WI38 (cell line): Measurements from ENCODE around the gene GABARAPL1.

ENCODE experiments used
- H3K4me3 ChIP-seq: 2 replicates; pipeline ENCODE4 v1.5.1; 2011; ENCODE audit warnings: low read depth, mild to moderate bottlenecking, control low read depth, low read length
- CTCF ChIP-seq: IDR thresholded peaks from 2 replicates; pipeline ENCODE4 v1.5.1; 2012; ENCODE audit warnings: low read depth, mild to moderate bottlenecking, control low read depth, low read length

Gene GABARAPL1

DNA sequence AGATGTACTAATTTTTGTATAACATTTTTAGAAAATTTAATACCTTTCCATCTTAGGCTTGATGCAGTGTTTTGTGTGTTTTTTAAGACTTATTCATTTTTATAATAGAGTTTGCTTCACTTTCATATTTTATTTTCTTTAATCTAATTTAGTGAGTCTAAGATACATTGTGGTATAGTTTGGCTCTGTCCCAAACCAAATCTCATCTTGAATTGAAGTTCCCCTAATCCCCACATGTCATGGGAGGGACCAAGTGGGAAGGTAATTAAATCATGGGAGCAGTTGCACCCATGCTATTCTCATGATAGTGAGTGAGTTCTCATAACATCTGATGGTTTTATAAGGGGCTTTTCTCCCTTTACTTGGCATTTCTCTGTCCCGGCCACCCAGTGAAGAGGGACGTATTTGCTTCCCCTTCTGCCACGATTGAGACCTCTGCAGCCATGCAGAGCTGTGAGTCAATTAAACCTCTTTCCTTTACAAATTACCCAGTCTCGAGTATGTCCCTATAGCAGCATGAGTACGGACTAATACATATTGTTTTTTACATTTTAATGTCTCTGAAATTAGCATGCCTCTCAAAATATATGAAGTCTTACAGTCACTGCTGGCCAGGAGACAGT lies 34.9 kb downstream of the GABARAPL1 start:
- H3K4me3 ChIP-seq: no peak overlapping the region
- TF ChIP-seq CTCF: no peak

DNA sequence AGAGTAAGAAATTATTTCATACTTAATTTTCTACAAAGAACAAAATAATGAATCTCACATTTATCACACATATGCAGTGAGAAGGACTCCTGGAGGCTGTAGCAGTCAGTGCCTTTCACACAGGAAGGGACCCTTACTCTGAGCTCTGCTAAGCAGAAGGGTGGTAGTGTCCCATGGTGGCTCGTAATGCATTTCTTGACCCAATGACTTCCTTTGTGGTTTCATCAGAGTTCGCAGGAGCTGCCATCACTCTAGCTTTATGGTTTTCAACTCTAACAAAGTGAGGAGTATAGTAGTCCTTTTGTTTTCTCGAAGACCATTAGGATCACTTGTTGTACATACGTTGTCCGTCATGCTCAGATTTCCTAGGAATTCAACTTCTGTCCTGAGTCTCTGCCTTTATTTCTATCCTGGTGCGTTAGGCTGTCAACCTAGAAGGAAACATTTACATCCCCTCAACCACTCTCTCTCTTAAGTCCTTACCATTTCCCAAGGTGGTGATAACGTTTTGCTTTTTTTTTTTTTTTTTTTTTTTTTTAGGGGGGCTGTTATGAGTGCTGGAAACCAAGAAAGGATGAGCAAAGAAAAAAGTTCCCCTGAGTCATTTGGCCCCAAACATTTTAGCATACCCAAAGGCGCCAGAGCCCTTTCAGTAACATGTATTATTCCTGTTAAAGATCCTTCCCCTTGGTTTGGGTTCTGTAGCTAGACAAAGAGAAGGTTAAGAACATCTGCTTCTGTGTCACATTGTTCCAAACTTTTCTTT lies 37.2 kb downstream of the GABARAPL1 start:
- no peak overlapping the region for H3K4me3 ChIP-seq
- no peak for TF ChIP-seq CTCF

GRCh38 chr12:10251669-10252068 lies 39.0 kb downstream of the GABARAPL1 start:
- no peak overlapping the region for H3K4me3 ChIP-seq
- TF ChIP-seq CTCF: no peak

DNA sequence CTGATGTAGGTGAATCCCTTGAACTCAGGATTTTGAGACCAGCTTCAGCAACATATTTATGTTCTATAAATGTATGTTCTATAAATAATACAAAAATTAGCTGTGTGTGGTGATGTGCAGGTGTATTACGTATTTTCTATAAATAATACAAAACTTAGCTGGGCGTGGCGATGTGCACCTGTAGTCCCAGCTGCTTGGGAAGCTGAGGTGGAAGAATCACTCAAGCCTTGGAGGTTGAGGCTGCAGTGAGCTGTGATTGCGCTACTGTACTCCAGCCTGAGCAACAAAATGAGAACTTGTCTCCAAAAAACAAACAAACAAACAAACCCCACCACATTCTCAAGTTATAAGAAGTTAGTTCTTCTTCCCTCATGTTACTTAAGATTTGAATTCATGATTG lies 39.5 kb downstream of the GABARAPL1 start:
- TF ChIP-seq CTCF: no peak
- H3K4me3 ChIP-seq: no peak overlapping the region

DNA sequence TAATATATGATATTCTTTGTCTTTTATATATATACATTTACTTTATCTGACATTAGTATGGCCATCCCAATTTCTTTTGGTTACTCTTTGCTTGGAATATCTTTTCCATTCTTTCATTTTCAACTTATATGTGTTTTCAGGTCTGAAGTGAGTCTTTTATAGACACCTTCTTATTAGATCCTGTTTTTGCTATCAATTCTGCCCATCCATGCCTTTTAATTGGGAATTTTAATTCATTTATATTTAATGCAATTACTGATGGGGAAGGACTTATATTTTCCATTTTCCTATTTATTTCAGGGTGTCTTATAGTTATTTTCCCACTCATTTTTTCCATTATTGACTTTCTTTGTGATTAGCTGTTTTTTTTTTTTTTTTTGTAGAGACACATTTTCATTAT lies 43.4 kb downstream of the GABARAPL1 start:
- TF ChIP-seq CTCF: no peak
- H3K4me3 ChIP-seq: no peak overlapping the region

DNA sequence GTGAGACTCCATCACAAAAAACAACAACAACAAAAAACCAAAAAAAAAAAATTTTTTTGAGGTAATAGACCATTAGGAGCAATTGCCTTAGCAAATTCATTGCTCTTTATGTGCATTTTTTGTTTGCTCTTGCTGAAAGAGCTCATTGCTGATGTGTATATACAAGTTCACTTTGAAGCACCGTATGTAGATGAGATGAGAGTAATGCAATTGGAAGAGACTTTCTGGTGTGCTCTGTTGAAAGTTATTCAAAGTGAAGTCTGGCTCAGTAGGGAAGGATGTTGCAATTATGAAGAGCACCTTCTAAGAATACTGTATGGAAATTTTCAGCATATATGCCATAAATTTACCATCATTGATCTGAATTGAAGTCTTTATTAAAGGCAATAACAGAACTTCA lies 48.2 kb downstream of the GABARAPL1 start:
- TF ChIP-seq CTCF: no peak

DNA sequence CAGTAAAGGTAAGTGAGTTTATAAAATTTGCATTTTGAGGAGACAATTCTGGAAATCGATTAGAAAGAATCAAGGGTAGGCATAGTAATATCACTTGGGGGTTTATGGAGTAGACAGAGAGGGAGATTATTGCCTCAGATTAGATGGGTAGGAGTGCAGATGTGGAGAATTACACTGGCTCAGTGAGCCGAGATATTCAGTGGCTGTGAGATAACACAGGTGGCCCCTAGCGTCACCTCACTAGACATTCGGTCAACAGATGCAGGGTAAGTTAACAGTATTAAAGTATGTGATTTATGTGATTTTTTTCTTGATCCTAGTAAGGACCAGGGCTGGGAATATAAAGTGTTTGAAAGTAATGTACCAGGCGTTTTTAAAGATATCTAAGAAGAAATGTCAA lies 55.4 kb downstream of the GABARAPL1 start:
- H3K4me3 ChIP-seq: no peak overlapping the region
- no peak for TF ChIP-seq CTCF

More for the DNA sequence above, 48.2 kb downstream of the GABARAPL1 start:
- H3K4me3 ChIP-seq: no peak overlapping the region
